Spleen (tissue), 3 donors: Measurements from ENCODE around the gene DPP9.
"Not testable (repeated sequence)": the region's sequence is repeated elsewhere in the genome, so short reads cannot be mapped to it uniquely, and the experiment has no call there.

Experiments
- POLR2A ChIP-seq, 3 donors: fragments of 450-650 bp; IDR thresholded peaks; one replicate each; pipeline ENCODE4 v1.5.1; 2017; ENCODE audit warnings: antibody characterized with exemption in 3 of 3, mild to moderate bottlenecking in 1 of 3
- POLR2AphosphoS5 ChIP-seq, 3 donors: sonication (generic); formaldehyde crosslinking; IDR thresholded peaks; one replicate each; pipeline ENCODE4 v1.5.1; 2017; ENCODE audit warnings: antibody characterized with exemption in 3 of 3

DNA sequence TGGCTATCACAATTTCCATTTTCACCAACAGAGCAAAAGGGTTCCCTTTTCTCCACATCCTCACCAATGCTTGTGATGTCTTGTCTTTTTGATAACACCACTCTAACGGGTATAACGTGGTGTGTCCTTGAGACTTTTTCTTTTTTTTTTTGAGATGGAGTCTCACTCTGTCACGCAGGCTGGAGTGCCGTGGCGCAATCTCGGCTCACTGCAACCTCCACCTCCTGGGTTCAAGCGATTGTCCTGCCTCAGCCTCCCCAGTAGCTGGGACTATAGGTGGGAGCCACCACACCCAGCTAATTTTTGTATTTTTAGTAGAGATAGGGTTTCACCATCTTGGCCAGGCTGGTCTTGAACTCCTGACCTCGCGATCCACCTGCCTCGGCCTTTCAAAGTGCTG is 21.5 kb upstream of the DPP9 start:
- TF ChIP-seq POLR2A, POLR2AphosphoS5 (IDR thresholded peaks at IDR 0.05): not testable (repeated sequence)
